ENCODE measurements around the gene PER2.
A peak's percentile ranks its signal among the peaks of the same experiment; 100 is the strongest.

The PER2 gene

DNA sequence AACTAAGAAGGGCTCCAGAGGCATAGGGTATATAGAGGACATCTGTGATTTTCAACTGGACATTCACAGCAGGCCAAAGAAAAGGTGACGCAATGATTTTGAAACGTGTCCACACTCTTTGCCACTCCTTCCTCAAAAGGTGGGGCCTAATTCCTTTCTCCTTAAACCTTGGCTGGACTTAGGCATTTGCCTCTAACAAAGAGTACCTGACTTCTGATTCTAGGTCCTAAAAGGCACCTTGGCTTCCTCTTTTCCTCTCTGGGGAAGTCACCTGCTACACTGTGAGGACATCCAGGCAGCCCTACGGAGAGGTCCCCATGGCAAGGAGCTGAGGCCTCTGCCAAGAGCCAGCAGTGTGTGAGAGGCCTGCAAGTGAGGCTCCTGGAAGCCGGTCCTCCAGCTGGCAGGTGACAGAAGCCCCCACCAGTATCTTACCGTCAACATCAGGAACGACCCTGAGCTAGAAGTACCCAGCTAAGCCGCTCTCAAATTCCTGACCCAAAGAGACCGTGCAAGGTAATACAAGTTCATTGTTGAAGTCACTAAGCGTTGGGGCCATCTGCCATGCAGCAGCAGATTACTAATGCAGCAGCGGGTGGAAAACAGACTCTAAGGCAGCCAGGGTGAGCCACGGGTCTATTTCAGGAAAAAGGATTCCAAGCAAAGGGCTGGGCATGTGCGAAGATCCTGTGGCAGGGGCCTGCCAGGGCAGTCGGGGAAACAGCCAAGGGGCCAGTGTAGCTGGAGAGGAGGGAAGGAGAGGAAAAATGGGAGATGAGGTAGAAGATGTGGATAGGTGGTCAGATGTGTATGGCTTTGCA, 41.2 kb downstream of the PER2 start:
- H3K4me1 ChIP-seq = peaks cover 17% of the 10 kb centered on the region
- H3K4me3 ChIP-seq (ENCODE audit: low read depth, low read length) = no peak overlapping the region
- no peak for TF ChIP-seq CTCF (IDR thresholded peaks at IDR 0.05; ENCODE audit: low read depth, low read length)
- peaks cover 6% of the 10 kb centered on the region for H3K36me3 ChIP-seq
- H3K27me3 ChIP-seq = no peaks in the 10 kb centered on the region
- H3K9me3 ChIP-seq = no peaks in the 10 kb centered on the region
- no peak for DNase-seq

DNA sequence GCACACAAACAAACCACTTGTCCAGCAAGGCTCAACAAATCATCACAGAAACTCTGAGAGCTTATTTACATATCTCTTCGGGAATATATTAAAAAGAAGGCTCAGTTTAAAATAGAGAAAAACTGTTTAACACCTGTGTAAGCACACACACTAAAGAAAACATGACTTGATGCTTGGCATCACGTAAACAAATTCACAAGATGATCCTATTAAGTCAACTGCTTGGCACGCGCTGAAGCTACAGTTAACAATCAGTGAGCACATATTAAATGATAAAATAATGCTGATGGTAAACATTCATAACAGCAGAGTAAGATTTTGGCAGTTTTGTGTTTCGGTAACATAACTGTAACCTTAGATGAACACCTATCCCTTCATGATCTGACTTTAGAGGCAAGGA, 44.3 kb downstream of the PER2 start:
- H3K27me3 ChIP-seq = no peaks in the 10 kb centered on the region
- no peaks in the 10 kb centered on the region; the same call in 1 of the 2 replicates for H3K36me3 ChIP-seq
- peaks cover 25% of the 10 kb centered on the region for H3K4me1 ChIP-seq
- no peak for DNase-seq
- H3K9me3 ChIP-seq = no peaks in the 10 kb centered on the region
- no peak for TF ChIP-seq CTCF (IDR thresholded peaks at IDR 0.05; ENCODE audit: low read depth, low read length)
- no peak overlapping the region for H3K4me3 ChIP-seq (ENCODE audit: low read depth, low read length)

DNA sequence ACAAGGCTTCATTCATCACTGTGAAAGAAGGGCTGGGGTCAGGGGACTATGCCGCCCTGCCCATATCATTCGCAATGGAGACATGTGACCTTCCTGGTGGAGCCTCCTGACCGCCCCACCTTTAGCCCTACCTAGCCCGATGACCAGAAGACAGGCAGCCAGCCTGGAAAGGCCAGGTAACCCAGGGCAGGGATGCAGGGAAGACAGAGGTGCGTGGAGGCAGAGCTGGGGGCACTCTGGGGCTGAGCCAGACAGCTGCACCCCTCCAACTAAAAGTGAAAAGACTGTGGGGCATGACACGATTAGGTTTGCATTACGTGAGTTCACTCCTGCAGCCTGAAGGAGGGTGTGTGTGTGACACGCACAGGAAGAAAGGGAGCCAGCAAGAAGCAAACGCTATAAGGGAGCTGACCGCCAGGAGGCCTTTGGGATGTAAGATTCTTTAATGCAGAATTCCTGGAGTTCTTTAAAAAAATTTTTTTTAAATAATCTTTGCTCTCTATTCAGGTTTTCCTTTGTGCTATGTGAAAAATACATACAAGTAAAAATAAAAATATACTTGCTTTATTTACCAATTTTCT, 44.8 kb downstream of the PER2 start:
- 0 out of 2 replicates have a peak, but pooled peaks have one; percentile 32 for TF ChIP-seq CTCF (IDR thresholded peaks at IDR 0.05; ENCODE audit: low read depth, low read length)
- Histone ChIP-seq H3K36me3 (no peaks in the 10 kb centered on the region), H3K4me3 (ENCODE audit: low read depth, low read length) (no peak overlapping the region), H3K9me3 (no peaks in the 10 kb centered on the region), H3K27me3 (no peaks in the 10 kb centered on the region), H3K4me1 (peaks cover 25% of the 10 kb centered on the region)
- no peak for DNase-seq

DNA sequence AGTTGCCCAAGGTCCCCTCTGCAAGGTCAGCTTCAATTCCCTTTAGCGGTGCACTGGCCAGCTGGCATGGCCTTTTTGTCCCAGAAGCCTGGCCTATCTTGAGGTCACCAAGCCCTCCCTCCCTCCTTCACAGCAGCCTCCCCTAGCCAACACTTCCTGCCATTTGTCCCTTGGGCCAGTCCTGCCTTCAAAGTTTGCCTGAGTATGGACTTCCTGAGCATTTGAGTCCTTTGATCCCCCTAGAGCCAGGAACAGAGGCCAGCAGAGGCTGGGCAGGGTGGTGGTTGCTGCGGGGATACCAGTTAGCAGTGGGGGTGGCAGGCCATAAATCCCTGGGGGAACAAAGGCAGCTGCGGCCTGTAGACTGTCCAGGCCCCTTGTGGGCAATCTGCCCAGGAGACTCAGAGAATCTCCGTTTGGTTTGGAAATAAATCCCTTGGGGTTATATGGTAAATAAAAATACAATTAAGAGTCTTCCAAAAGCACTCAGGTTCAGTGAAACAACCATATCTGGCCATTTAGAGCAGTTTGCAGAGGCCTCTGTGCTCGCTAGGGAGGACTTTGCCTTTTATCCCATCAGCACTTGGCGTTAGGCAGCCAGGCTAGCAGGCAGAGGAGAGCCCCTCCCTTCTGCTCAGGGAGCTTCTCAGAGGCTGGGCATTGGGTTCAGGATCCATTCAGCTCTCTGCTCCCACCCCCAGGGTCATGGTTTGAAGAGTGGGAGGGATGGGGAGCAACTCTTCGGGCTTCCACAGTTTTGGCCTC, 45.5 kb downstream of the PER2 start:
- Histone ChIP-seq H3K9me3 (no peaks in the 10 kb centered on the region), H3K4me3 (ENCODE audit: low read depth, low read length) (no peak overlapping the region), H3K36me3 (no peaks in the 10 kb centered on the region), H3K27me3 (no peaks in the 10 kb centered on the region), H3K4me1 (peaks cover 25% of the 10 kb centered on the region)
- peak; percentile 96 for DNase-seq
- 0 out of 2 replicates have a peak, but pooled peaks have one; percentile 2 for TF ChIP-seq CTCF (IDR thresholded peaks at IDR 0.05; ENCODE audit: low read depth, low read length)

DNA sequence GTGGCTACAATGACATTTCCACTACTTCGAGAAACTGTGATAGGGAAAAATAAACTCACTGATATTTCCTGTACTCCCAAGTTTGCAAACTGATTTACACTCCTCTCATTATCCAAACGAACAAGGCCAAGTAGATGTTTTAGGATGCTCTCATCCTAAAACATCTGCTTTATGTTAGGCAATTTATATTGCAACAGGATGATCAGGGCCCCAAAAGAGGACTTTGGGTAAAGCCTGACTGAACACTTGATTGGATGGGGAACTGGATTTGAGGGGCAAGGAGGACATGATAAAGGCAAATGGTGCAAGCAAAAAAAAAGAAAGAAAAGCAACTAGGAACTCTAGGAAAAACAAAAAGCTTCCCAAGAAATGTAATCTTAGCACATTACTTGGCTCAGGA, 46.4 kb downstream of the PER2 start:
- no peaks in the 10 kb centered on the region for H3K36me3 ChIP-seq
- no peaks in the 10 kb centered on the region for H3K27me3 ChIP-seq
- H3K9me3 ChIP-seq = no peaks in the 10 kb centered on the region
- TF ChIP-seq CTCF (IDR thresholded peaks at IDR 0.05; ENCODE audit: low read depth, low read length) = no peak
- peaks cover 25% of the 10 kb centered on the region for H3K4me1 ChIP-seq
- no peak for DNase-seq
- no peak overlapping the region for H3K4me3 ChIP-seq (ENCODE audit: low read depth, low read length)

All from BE2C (cell line).